AG08395 (cell line): ENCODE measurements around the gene CYP19A1.
"Not testable (repeated sequence)": the region's sequence is repeated elsewhere in the genome, so short reads cannot be mapped to it uniquely, and the experiment has no call there.

Experiments
- DNase-seq: peaks from one replicate; pipeline ENCODE4 v3.0.0; 2012; ENCODE audit warnings: mixed read lengths, low spot score

Gene CYP19A1

DNA sequence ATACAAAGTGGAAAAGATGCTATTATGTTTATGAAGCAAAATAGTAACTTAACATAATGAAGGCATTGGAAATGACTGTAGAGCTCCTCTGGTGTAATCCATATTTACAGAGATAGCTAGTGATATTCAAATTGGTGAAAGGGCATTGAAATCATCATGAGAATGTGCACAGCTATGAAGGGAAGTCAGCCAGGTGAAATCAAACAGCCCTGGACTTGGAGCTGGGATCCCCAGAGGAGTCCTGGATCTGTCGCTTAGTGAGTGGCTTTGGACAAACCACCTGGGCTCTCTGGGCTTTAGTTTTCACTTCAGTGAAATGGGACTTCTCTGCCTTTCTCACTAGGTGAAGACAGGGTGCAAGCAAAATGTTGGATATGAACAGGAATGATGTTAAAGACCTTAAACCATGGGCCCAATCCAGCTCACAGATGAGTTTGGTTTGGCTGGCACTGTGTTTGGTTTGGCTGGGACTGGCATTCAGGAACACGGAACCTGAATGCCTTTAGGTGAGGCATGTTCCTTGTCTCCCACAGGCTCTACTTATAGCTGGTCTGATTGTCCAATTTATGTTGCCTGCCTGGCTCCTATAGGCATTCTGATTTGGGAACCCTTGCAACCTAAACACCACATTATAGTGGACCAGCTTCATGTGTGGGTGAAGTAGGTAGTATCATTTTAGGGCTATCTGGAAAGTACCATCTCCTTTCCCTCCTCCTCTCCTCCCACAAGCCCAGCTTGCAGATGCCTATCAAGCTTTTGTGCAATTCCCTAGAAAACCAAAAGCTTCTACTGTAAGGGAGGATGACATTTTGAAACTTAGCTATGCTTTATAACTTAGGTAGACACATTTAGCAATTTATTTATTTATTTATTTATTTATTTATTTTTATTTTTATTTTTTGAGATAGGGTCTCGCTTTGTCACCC is 133.1 kb downstream of the CYP19A1 start:
- no peak for DNase-seq

DNA sequence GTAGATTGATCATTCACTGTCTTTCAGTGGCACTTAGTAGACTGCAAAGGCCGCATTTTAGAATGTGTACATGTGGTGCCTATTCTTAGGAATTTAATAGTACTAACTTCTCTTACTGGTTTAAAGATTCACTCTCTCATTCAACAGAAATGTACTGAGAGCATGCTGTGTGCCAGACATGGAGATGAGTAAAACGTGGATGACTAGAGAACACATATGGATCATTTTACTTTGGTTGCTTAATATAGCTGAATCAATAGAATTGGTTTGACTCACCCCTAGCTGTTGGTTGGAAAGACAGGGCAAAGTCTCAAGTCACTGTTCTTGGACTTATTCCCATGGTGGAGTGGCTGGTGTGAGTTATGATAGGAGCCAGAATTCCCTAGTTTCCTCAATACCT is 134.6 kb downstream of the CYP19A1 start:
- DNase-seq = peak; percentile 73

DNA sequence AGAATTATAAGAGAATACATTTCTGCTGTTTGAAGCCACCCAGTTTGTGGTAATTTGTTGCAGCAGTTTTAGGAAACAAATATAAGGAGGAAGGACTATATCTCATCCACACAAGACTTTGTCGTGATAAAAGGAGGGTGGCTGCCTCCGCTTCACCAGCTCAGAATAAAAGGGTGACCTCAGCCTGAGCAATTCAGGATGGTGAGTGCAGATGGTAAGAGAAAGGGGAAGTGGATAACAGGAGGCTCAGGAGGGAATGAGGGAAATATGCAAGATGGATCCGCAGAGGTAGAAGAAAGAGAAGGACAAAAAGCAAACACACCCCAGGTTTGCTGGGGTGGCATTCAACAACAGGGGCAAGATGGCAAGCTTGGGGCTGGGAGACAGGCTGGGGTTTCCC is 135.6 kb downstream of the CYP19A1 start:
- DNase-seq = no peak

DNA sequence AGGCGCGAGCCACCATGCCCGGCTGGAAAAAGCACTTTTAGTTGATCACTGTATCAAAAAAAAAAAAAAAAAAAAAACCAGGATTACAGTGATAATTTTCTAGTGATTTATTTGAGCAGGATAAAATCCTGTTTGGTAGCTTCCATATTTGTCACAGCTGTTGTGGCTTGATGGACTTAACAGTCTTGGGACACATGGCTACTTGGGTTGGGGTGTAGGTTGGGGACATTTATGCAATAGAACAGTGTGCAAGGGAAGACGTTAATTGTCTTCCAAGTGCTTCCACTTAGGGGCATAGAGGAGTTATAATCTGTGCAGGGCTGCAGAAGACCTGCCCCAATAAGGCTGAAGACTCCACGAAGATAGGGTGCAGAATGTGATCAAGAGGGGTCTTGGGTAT is 136.8 kb downstream of the CYP19A1 start:
- no peak for DNase-seq

DNA sequence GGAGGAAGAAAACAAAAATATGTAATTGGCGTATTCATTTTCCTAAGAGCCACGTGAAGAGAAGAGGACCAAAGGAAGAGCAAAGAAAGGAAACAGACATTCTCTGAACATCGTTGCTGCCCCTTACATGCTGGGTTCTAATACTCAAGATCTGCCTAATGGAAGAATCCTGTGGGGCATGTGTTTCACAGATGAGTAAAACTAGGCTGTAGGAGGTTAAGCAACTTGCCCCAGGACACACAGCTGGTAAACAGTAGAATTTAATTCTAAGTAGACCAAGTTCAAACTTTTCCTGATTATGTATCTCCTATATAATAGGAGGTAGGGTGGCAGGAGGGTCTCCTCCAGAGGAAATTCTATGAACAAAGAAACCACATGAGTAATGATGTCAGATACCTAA is 137.6 kb downstream of the CYP19A1 start:
- DNase-seq = no peak

DNA sequence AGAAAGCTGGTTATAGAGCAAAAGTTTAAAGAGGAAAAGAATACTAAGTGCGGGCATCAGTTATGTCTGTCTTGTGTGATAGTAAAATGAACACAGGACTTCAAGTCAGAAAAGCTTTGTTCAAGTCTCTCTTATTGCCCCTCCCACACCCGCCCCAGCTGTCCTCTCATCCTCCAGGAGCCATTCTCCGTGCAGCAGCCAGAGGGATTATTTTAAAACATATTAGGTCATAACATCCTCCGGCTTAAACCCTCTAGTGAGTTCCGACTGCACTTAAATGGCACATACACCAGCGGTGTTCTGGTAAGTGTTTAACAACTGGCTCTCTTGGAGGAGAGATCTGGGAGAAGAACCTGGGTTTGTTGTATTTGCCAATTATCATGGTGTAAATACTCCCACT is 138.9 kb downstream of the CYP19A1 start:
- DNase-seq = no peak

DNA sequence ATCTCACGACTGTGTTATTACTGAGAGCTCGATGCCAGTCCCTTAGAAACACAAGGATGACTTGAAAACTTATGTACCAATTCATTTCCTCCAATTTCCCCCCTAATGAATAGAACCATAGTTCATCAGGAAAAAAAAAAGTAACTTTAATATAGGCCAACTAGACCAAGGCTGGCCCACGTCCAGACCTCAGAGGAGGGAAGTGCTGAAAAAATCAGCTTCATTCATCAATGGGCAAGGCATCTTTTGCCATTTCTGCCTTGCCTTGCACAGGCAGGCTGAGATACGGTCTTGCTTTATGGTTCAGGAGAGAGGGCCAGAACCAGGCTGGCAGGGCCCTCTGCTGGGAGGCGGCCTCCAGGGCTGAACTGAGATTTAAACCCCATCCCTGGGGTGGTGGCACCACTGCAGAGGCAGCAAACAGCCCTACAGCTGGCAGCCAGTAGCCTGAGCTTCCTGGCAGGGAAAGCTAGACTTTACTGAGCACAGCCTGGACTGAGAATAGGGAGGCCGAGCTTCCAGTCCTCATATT is 139.6 kb downstream of the CYP19A1 start:
- no peak for DNase-seq

DNA sequence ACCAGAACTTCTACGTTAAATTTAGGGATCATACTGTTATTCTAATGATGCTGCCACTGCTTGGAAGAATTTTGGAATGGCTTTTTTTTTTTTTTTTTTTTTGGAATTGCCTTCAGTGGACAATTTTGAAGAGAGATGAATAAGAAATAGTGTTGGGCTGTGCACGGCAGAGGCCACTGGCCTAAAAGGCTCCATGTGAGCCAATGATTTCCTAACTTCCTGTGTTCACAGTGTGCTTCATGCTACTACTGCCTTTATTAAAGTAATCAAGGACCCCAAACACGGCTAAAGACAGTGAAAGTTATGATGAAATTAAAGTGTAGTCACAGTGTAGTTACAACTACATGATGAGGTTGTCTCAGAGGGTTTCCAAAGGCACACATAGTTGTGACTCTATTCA is 142.9 kb downstream of the CYP19A1 start:
- no peak for DNase-seq

DNA sequence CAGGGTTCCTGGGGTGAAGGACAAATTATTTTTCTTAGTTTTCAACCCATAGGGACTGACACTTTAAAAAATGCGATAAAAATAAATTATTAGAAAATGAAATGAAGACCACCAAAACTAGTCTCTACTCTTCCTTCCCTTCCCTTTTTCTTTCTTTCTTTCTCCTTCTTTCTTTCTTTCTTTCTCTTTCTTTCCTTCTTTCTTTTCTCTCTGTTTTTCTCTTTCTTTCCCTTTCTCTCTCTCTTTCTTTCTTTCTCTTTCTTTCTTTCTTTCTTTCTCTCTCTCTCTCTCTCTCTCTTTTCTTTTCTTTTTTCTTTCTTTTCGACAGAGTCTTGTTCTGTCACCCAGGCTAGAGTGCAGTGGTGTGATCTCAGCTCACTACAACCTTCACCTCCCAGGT is 144.4 kb downstream of the CYP19A1 start:
- no peak for DNase-seq

DNA sequence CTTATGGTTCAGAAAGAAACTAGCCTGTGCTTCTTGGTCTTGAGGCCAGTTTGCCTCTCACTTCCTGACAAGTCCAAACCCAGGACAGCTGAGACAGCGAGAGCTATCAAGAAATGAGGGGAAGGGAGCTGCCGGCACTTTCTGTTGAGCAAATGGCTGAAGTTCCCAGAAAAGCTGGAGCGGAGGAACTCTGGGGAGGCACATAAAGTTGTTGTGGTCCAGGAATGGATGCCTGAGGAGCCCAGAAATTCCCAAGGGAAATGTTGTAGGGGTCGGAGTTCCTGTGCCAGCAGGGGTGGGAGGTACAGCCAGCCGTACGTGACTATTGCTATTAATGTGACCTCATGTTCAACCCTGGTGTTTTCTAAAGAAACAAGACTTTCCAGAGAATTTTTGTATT is 144.9 kb downstream of the CYP19A1 start:
- no peak for DNase-seq

DNA sequence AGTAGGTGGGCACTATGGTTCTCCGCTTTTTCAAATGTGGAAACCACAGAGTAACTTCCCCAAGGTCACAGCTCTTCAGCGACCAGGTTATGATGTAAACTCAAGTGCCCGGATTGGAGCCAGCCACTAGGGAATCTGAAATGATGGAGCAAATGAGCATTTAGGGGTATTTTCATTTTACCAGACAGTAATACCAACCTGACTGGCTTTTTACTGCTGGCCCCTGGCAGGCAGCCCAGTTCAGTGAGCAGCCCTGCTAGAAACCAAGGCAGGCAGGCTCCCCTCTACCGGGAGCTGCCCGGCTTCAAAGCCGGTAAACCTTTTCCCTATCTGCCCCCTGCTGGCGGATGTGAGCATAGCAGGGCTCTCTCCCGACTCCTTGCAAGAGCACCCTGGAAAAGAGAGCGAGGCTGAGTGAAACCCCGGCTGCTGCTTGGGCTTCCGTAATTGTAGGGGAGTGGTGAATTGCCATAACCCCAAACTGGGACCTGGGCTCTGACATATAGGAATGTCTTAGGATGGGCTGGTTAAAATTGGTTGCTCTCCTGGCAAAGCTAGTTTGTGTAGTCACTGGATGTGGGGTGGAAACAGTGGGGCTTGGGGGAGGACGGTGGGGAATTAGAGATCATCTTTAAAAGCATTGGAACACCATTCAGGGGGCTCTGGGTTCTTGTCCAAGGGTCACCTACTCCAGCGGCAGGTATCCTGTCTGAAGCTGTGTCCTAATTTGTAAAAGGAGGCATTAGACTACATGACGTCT is 145.7 kb downstream of the CYP19A1 start:
- peak; percentile 77 for DNase-seq

DNA sequence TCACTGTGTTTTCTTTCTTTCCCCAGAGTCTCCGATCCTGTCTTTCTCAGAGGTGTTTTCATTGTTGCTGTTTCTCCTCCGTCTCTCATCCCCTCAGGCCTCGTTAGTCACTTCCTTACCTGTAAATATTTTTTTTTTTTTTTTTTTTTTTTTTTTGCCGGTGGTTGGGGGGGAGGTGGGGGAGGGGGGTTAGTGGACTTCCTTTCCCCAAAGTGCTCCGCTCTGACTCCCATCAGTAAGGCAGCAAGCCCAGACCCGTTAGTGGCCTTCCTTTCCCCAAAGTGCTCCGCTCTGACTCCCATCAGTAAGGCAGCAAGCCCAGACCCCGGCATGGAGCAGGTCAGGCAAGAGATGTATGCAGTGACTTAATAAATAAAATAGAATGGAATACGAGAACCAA is 146.6 kb downstream of the CYP19A1 start:
- DNase-seq = no peak

DNA sequence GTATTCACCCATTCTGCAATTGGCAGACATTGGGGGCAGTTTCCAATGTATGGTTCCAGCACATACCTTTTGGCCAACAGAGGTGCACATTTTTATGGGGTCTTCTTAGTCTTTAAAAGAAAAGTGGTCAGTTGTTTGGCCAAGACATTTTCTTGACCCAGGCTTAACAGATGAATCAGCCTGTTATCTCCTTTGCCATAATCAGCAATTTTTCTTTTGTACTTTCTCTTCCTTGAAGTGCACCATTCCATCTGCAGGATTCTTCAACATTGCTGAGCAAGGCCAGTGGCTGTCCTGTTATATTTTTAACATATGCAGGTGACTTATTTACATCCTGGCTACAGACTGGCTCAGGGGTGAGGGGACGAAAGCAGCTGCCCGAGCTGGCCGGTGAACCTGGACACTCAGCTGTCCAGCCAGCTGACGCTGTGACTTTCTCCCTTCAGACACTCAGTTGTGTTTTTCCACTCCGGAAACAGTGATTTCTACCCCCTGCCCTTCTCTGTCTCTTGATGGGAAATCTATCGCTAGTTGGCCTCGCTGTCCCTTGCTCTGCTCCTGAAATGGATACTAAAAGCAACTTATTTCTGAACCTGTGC is 147.2 kb downstream of the CYP19A1 start:
- no peak for DNase-seq

DNA sequence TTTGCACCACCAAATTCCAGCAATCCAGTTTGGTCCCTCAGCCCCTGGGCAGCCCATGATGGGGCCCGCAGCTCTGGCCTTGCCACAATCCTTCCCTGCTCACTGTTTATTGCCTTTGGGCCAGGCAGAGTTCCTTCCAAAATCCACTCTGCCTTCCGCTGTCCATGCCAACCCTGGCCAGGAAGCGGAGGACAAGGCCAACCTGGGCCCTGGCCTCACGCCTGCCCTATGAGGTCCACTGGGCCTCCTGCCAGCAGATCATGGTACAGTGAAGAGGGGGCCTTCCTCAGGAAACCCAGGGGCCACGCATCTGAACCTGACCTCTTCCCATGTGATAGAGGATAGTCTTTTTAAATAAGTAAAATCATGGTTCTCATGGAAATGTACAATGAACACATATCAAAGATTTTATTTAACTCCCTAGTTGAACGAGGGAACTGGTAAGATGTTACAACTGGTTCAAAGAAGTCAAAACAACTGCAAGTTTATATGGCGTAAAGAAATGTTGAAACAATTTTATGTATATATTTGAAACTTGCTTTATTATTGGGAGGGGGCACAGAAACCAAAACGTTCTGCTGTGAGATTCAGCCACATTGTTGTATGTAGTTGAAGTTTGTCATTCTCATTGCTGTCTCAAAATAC is 147.8 kb downstream of the CYP19A1 start:
- no peak for DNase-seq

DNA sequence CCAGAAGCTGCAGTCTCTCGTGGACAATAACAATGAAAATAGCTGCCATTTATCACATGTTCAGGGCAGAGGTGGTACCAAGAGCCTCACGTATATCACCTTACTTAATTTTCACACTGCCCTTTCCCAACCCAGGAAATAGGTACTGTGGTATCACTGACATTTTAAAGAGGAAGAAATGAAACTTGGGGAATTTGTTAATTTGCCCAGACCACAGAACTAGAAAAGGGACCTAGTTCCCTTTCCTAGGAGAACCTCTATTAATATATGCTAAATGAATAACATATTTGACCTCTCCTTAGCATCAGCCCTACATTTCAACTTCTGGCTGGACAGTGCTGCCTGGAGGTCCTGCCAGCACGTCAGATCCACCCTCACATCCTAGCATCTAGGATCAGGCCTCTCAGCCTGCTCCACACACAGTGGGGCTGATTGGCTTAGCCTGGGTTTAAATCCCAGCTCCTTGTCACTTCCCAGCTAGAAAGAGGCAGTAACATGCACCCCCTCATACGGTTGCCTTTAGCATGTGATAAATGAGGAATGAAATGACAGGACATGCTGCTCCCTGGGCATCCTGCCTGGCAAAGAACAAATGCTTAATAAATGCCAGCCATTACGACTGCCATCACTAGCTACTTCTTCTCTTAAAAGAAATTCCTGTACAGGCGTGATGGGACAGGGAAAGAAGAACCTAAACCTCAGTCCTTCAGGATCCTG is 148.6 kb downstream of the CYP19A1 start:
- no peak for DNase-seq

DNA sequence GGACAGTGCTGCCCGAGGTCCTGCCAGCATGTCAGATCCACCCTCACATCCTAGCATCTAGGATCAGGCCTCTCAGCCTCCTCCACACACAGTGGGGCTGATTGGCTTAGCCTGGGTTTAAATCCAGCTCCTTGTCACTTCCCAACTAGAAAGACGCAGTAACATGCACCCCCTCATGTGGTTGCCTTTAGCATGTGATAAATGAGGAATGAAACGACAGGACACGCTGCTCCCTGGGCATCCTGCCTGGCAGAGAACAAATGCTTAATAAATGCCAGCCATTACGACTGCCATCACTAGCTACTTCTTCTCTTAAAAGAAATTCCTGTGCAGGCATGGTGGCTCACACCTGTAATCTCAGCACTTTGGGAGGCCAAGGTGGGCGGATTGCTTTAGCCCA is 149.6 kb downstream of the CYP19A1 start:
- not testable (repeated sequence) for DNase-seq

DNA sequence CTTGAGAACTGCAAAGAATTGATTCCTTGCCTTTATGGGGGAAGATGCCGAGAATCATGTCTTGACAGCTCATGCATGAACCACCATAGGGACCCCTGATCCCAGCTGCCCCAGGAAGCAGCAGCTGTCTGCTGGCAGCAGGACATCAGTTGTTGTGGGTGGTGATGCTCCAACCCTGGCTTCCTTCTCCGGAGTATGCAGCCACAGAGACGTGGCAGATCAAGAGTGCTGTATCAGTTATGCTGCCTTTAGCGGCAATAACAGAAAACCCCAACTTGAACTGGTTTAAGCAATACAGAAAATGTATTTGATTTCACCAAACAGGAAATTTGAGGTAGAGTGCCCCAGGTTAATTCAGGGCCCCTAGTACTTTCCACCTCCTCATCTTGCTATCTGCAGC is 151.5 kb downstream of the CYP19A1 start:
- no peak for DNase-seq

DNA sequence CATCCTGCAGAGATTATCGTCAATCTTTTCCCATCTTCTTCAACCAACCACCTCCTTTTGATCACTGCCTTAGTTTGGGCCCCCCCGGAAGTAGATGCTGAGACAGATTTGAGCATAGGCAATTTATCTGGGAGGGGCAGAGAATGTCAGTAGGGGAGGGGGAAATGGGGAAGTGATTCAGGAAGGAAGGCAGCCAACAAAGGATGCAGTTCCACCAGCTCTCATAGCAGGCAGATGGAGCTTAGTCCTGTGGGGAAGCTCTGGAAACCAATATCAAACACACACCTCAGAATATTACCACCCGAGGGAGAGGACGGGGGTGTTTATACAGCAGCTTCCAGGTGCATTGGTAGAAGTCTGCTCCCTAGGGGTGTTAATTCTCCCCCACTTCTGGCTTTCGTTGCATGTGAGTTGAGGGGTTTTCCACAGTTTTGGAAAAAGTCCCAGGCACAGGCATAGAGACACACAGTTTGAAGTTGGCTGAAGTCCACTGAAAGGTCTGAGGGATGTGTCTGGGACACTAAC is 152.2 kb downstream of the CYP19A1 start:
- DNase-seq = no peak

DNA sequence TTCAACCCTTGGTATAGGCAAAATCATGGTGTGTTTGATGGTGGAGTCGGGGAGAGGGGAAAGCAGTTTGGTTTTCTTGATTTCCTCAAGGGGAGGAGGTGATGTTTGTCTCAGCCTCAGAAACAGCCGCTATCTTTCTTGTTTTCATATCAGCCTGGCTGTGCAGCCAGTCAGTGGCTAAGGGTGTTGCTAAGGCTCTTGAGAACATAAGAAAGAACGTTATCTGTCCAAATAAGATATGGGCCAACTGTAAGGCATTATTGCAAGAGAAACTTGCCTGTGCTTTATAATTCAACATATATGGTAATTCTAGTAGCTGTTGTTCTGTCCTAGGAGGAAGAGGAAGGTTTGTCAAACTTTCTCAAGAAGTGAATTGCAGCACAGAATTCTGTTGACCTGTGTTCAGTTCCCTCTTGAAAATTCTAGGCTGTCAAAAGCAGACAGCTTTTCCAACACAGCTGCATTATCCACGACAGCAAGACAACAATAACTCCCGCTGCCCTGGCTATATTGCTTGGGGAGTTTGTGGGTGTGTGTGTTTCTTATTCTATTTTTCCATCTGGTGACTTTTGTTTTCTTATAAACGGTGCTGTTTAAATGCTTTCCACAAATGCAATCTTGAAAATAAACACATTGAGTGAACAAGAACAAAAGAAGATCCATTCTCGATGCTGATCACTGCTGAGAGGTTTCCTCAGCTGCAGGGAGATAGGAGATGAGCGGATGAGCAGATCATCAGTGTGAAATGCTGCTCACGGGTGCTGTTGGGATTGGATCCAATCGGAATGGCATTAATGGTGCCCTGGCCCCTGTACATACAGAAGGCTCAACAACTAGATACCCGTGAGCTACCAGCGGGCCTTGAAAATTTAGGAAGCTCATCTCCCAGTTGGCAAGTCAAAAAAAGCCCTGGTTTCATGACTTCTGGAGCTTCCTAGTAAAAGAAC is 152.9 kb downstream of the CYP19A1 start:
- DNase-seq = no peak

DNA sequence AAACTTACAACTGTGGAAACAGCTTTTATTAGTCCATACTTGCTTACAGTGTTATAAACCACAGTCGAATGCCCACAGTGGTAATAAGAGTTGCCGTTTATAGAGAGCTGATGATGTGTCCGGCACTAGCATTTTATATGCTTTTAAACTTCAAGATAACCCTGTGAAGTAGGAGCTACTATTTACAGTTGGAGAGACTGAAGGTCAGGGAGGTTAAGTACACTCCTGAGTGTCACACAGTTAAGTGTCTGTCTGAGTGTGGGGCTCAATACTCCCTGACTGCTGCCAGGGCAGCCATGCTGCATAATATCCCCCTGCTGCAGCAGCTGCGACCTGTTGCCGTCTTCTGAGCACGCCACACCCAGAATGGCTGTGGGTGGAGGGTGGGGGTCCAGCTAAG is 153.8 kb downstream of the CYP19A1 start:
- no peak for DNase-seq
